ENCODE measurements around the gene ARMC2. TPM values are rescaled to one million over a fixed set of nuclear protein-coding genes. Genes with fewer than 3 reads are reported as not detected.
A peak's percentile ranks its signal among the peaks of the same experiment; 100 is the strongest.

Gene ARMC2
- total RNA-seq, 1 donor from 2014 or later = 8.3 TPM

DNA sequence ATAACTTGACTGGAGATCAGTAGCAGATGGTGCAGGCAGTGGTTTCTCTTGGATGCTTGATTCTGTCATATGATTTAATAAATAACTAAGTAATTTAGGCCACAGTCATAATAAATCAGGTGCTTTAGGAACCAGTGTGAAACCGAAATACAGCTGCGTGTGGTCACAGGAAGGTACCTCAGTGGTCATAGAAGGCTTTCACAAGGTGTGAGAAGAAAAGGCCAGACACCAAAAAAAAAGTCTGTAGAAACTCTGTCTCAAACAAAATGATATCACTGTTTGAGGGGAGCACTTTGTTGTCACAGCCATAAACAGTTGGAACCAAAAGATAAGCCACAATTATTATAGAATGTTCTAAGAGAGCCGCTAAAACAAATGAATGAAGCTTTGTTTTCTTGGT, 56.5 kb downstream of the ARMC2 start:
- TF ChIP-seq, protein P1, sequence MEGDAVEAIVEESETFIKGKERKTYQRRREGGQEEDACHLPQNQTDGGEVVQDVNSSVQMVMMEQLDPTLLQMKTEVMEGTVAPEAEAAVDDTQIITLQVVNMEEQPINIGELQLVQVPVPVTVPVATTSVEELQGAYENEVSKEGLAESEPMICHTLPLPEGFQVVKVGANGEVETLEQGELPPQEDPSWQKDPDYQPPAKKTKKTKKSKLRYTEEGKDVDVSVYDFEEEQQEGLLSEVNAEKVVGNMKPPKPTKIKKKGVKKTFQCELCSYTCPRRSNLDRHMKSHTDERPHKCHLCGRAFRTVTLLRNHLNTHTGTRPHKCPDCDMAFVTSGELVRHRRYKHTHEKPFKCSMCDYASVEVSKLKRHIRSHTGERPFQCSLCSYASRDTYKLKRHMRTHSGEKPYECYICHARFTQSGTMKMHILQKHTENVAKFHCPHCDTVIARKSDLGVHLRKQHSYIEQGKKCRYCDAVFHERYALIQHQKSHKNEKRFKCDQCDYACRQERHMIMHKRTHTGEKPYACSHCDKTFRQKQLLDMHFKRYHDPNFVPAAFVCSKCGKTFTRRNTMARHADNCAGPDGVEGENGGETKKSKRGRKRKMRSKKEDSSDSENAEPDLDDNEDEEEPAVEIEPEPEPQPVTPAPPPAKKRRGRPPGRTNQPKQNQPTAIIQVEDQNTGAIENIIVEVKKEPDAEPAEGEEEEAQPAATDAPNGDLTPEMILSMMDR (IDR thresholded peaks at IDR 0.05) = no peak
- Mint-ChIP-seq H3K36me3 (ENCODE audit: low read depth) (peaks cover 2% of the 10 kb centered on the region), H3K4me3 (ENCODE audit: unreplicated experiment) (no peak overlapping the region), H3K9me3 (ENCODE audit: low read depth) (no peaks in the 10 kb centered on the region), H3K27me3 (ENCODE audit: low read depth) (no peaks in the 10 kb centered on the region), H3K27ac (ENCODE audit: unreplicated experiment) (no peak overlapping the region), H3K4me1 (ENCODE audit: low read depth) (peaks cover 10% of the 10 kb centered on the region)
- no peak for DNase-seq (ENCODE audit: low spot score)

DNA sequence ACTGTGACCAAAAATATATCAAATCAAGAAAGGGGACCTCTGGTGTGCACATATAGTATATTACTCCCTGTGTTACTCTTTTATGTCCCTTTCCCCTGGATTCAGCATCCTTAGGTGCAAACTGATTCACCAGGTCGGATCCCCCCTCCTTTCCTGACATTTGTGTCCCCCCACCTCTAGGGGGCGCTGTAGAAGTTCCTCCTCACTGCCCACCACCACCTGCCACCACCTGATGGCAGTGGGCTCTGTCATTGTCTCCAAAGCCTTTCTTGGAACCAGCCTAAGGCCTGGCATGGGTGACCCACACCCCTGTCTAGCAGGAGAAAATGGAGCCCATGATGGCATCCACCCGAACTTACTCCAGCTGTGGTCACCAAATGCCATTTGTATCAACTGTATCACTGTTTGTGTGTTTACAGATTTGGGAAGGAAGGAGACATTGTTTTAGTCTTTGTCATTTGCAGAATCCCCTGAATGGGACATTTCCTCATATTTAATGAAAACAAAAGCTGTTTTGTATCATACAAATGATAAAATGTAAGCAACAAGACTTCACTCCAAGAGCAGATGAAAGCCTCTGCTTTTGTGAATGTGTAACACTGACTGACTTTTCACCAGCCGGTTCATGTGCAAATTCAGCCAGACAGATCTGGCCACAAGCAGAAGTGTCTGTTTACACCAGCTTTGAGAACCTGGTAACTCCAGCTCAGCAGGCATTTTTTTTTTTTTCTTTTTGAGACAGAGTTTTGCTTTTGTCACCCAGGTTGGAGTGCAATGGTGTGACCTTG, 66.2 kb downstream of the ARMC2 start:
- H3K27me3 Mint-ChIP-seq (ENCODE audit: low read depth) = no peaks in the 10 kb centered on the region
- no peak overlapping the region for H3K27ac Mint-ChIP-seq (ENCODE audit: unreplicated experiment)
- H3K36me3 Mint-ChIP-seq (ENCODE audit: low read depth) = peaks cover 5% of the 10 kb centered on the region
- H3K4me3 Mint-ChIP-seq (ENCODE audit: unreplicated experiment) = no peak overlapping the region
- H3K9me3 Mint-ChIP-seq (ENCODE audit: low read depth) = no peaks in the 10 kb centered on the region
- TF ChIP-seq, protein P1 (IDR thresholded peaks at IDR 0.05) = peak; percentile 69
- no peak for DNase-seq (ENCODE audit: low spot score)
- peaks cover 4% of the 10 kb centered on the region for H3K4me1 Mint-ChIP-seq (ENCODE audit: low read depth)

GRCh38 chr6:108915258-108915657, 67.0 kb downstream of the ARMC2 start:
- Mint-ChIP-seq H3K36me3 (ENCODE audit: low read depth) (peaks cover 5% of the 10 kb centered on the region), H3K4me3 (ENCODE audit: unreplicated experiment) (no peak overlapping the region), H3K4me1 (ENCODE audit: low read depth) (peaks cover 2% of the 10 kb centered on the region), H3K9me3 (ENCODE audit: low read depth) (no peaks in the 10 kb centered on the region), H3K27ac (ENCODE audit: unreplicated experiment) (no peak overlapping the region), H3K27me3 (ENCODE audit: low read depth) (no peaks in the 10 kb centered on the region)
- TF ChIP-seq, protein P1 (IDR thresholded peaks at IDR 0.05) = no peak
- DNase-seq (ENCODE audit: low spot score) = no peak

DNA sequence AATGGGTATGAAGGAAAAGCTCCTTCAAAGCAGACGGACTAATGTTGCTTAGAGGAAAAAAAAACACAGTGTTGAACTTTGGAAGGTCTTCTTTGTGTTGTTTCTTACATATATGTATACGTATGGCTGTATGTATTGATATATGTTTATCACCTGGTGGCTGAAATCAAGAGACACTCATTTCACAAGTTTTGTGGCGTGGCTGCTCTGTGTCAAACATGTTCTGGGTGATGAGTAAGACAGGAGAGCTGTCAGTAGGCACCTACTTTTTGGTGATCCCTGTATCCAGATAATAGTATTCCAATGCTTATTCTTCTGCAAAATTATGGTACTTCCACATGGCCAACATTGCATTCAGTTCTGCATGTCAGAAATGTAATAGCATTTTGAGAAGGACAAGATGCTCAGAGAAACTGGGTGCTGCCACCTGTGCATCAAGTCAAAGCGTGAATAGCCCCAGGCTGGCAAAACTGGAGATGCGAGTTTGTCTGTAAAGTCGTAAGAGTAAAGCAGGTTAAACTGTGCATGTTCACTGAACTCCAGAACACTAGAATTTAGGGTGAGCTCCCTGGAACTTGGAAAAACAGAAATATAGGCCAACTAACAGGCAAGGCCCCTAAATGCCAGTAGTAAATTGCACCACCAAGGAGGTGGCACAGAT, 67.9 kb downstream of the ARMC2 start:
- TF ChIP-seq, protein P1 (IDR thresholded peaks at IDR 0.05) = no peak
- no peak overlapping the region for H3K27ac Mint-ChIP-seq (ENCODE audit: unreplicated experiment)
- H3K9me3 Mint-ChIP-seq (ENCODE audit: low read depth) = no peaks in the 10 kb centered on the region
- no peak overlapping the region for H3K4me3 Mint-ChIP-seq (ENCODE audit: unreplicated experiment)
- no peaks in the 10 kb centered on the region for H3K4me1 Mint-ChIP-seq (ENCODE audit: low read depth)
- no peak for DNase-seq (ENCODE audit: low spot score)
- H3K36me3 Mint-ChIP-seq (ENCODE audit: low read depth) = peaks cover 5% of the 10 kb centered on the region
- no peaks in the 10 kb centered on the region for H3K27me3 Mint-ChIP-seq (ENCODE audit: low read depth)

DNA sequence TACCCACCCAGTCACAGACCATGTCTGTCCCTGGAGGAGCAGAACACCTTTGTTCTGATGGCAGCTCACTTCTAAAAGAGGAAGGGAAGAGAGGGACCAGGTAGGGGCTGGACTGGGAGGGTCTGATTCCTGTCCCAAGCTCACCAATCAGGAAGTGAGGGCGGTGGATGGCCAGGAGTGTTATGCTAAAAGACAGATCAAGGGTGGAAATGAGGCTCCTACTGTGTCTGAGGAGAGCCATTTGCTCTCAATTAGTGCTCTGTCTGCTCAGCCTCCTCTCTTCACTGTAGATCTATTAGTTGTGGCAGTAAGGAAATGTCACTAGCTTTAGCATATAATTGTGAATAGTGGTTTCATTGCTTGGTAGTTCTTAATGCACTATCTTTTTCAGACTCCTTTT, 72.5 kb downstream of the ARMC2 start:
- H3K9me3 Mint-ChIP-seq (ENCODE audit: low read depth) = no peaks in the 10 kb centered on the region
- no peak overlapping the region for H3K4me3 Mint-ChIP-seq (ENCODE audit: unreplicated experiment)
- TF ChIP-seq, protein P1 (IDR thresholded peaks at IDR 0.05) = no peak
- no peak overlapping the region for H3K27ac Mint-ChIP-seq (ENCODE audit: unreplicated experiment)
- H3K27me3 Mint-ChIP-seq (ENCODE audit: low read depth) = no peaks in the 10 kb centered on the region
- DNase-seq (ENCODE audit: low spot score) = no peak
- H3K4me1 Mint-ChIP-seq (ENCODE audit: low read depth) = no peaks in the 10 kb centered on the region
- peaks cover under 1% of the 10 kb centered on the region for H3K36me3 Mint-ChIP-seq (ENCODE audit: low read depth)
